SK-N-SH treated with all-trans-retinoic acid at 6 μM for 48 hours (cell line): ENCODE measurements around the gene CLIP1.

Source experiments
- ATAC-seq: fragments of 200-7000 bp; cut with Tn5 transposase; 3 replicates; pipeline ENCODE4 v1.9.1; 2020; ENCODE audit warnings: mild to moderate bottlenecking, moderate library complexity
- ARNTL ChIP-seq: fragments of 450-650 bp; formaldehyde crosslinking; IDR thresholded peaks from 2 replicates; pipeline ENCODE4 v1.5.0; 2020; ENCODE audit warnings: low read depth, mild to moderate bottlenecking, moderate library complexity, borderline replicate concordance
- BACH2 ChIP-seq: fragments of 250-450 bp; sonication (Bioruptor Pico); IDR thresholded peaks from 2 replicates; pipeline ENCODE4 v1.9.0; 2021; ENCODE audit warnings: mild to moderate bottlenecking, borderline replicate concordance
- CREB5 ChIP-seq: fragments of 250-450 bp; sonication (Bioruptor Pico); IDR thresholded peaks from 2 replicates; pipeline ENCODE4 v1.5.1; 2020; ENCODE audit warnings: low read depth, mild to moderate bottlenecking, moderate library complexity
- CSDC2 ChIP-seq: fragments of 250-450 bp; sonication (Bioruptor Pico); IDR thresholded peaks from 2 replicates; pipeline ENCODE4 v1.5.0; 2020; ENCODE audit warnings: mild to moderate bottlenecking, moderate library complexity
- ESRRG ChIP-seq: fragments of 250-450 bp; sonication (Bioruptor Pico); IDR thresholded peaks from 2 replicates; pipeline ENCODE4 v1.6.1; 2021; ENCODE audit warnings: mild to moderate bottlenecking
- GLIS3 ChIP-seq: fragments of 250-450 bp; sonication (Bioruptor Pico); IDR thresholded peaks from 2 replicates; pipeline ENCODE4 v1.5.0; 2020; ENCODE audit warnings: mild to moderate bottlenecking, moderate library complexity
- ISL1 ChIP-seq: fragments of 250-450 bp; sonication (Bioruptor Pico); IDR thresholded peaks from 2 replicates; pipeline ENCODE4 v2.1.2; 2022; ENCODE audit warnings: mild to moderate bottlenecking, moderate library complexity
- OSR1 ChIP-seq: fragments of 250-450 bp; sonication (Bioruptor Pico); IDR thresholded peaks from 2 replicates; pipeline ENCODE4 v1.8.0; 2022; ENCODE audit warnings: moderate library complexity, mild to moderate bottlenecking, inconsistent platforms
- PATZ1 ChIP-seq: fragments of 250-450 bp; sonication (Bioruptor Pico); IDR thresholded peaks from 2 replicates; pipeline ENCODE4 v1.8.0; 2020; ENCODE audit warnings: mild to moderate bottlenecking, moderate library complexity, borderline replicate concordance
- PPARA ChIP-seq: fragments of 250-450 bp; sonication (Bioruptor Pico); IDR thresholded peaks from 2 replicates; pipeline ENCODE4 v1.5.0; 2020; ENCODE audit warnings: mild to moderate bottlenecking, borderline replicate concordance
- RARB ChIP-seq: fragments of 250-450 bp; sonication (Bioruptor Pico); IDR thresholded peaks from 2 replicates; pipeline ENCODE4 v1.8.0; 2021; ENCODE audit warnings: mild to moderate bottlenecking, moderate library complexity
- SNAI2 ChIP-seq: fragments of 250-450 bp; sonication (Bioruptor Pico); IDR thresholded peaks from 2 replicates; pipeline ENCODE4 v1.5.0; 2020; ENCODE audit warnings: mild to moderate bottlenecking, moderate library complexity
- TCF4 ChIP-seq: fragments of 250-450 bp; sonication (Bioruptor Pico); IDR thresholded peaks from 2 replicates; pipeline ENCODE4 v1.8.0; 2021; ENCODE audit warnings: mild to moderate bottlenecking, moderate library complexity, borderline replicate concordance
- TOX ChIP-seq: fragments of 250-450 bp; sonication (Bioruptor Pico); IDR thresholded peaks from 2 replicates; pipeline ENCODE4 v1.8.0; 2021; ENCODE audit warnings: mild to moderate bottlenecking, moderate library complexity, borderline replicate concordance
- TSHZ2 ChIP-seq: fragments of 250-450 bp; sonication (Bioruptor Pico); IDR thresholded peaks from 2 replicates; pipeline ENCODE4 v1.5.0; 2020; ENCODE audit warnings: mild to moderate bottlenecking, moderate library complexity
- ZC3H10 ChIP-seq: fragments of 250-450 bp; sonication (Bioruptor Pico); IDR thresholded peaks from 2 replicates; pipeline ENCODE4 v1.5.1; 2021; ENCODE audit warnings: mild to moderate bottlenecking, moderate library complexity
- ZFP3 ChIP-seq: fragments of 250-450 bp; sonication (Bioruptor Pico); IDR thresholded peaks from 2 replicates; pipeline ENCODE4 v1.5.0; 2020; ENCODE audit warnings: mild to moderate bottlenecking, moderate library complexity
- ZFP30 ChIP-seq: fragments of 450-650 bp; formaldehyde crosslinking; IDR thresholded peaks from 2 replicates; pipeline ENCODE4 v1.5.0; 2022; ENCODE audit warnings: mild to moderate bottlenecking, moderate library complexity
- ZNF565 ChIP-seq: fragments of 450-650 bp; formaldehyde crosslinking; conservative IDR thresholded peaks from 2 replicates; pipeline ENCODE4 v1.5.0; 2020; ENCODE audit warnings: low read depth, mild to moderate bottlenecking, moderate library complexity
- ZNF70 ChIP-seq: fragments of 450-650 bp; formaldehyde crosslinking; IDR thresholded peaks from 2 replicates; pipeline ENCODE4 v1.5.0; 2020; ENCODE audit warnings: mild to moderate bottlenecking, moderate library complexity
- ZNF8 ChIP-seq: fragments of 450-650 bp; formaldehyde crosslinking; IDR thresholded peaks from 2 replicates; pipeline ENCODE4 v1.5.0; 2020; ENCODE audit warnings: mild to moderate bottlenecking, moderate library complexity
- TF ChIP-seq, protein P1 (sequence below): fragments of 250-450 bp; sonication (Bioruptor Pico); IDR thresholded peaks from 2 replicates; pipeline ENCODE4 v1.5.1; 2021; ENCODE audit warnings: mild to moderate bottlenecking, moderate library complexity
- TF ChIP-seq, protein P2 (sequence below): fragments of 250-450 bp; sonication (Bioruptor Pico); IDR thresholded peaks from 2 replicates; pipeline ENCODE4 v1.8.0; 2021; ENCODE audit warnings: low read depth, mild to moderate bottlenecking, moderate library complexity, borderline replicate concordance

Gene CLIP1

GRCh38 chr12:122393817-122394216 lies 28.7 kb downstream of the CLIP1 start:
- TF ChIP-seq OSR1 (CRISPR knock-in tag): no peak
- ATAC-seq: no peak

- no peak for ATAC-seq
- TF ChIP-seq GLIS3: no peak
- no peak for TF ChIP-seq ARNTL (CRISPR knock-in tag)
- no peak for TF ChIP-seq TOX
- no peak for TF ChIP-seq ZNF565 (CRISPR knock-in tag)
- TF ChIP-seq, protein P1, sequence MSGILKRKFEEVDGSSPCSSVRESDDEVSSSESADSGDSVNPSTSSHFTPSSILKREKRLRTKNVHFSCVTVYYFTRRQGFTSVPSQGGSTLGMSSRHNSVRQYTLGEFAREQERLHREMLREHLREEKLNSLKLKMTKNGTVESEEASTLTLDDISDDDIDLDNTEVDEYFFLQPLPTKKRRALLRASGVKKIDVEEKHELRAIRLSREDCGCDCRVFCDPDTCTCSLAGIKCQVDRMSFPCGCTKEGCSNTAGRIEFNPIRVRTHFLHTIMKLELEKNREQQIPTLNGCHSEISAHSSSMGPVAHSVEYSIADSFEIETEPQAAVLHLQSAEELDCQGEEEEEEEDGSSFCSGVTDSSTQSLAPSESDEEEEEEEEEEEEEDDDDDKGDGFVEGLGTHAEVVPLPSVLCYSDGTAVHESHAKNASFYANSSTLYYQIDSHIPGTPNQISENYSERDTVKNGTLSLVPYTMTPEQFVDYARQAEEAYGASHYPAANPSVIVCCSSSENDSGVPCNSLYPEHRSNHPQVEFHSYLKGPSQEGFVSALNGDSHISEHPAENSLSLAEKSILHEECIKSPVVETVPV (CRISPR knock-in tag): no peak
- no peak for TF ChIP-seq PPARA (CRISPR knock-in tag)
- TF ChIP-seq ZNF70 (CRISPR knock-in tag): no peak
- TF ChIP-seq TCF4 (CRISPR knock-in tag): no peak
- no peak for TF ChIP-seq OSR1 (CRISPR knock-in tag)
- TF ChIP-seq SNAI2: no peak
- TF ChIP-seq CREB5 (CRISPR knock-in tag): no peak
- no peak for TF ChIP-seq ISL1
- TF ChIP-seq RARB (CRISPR knock-in tag): no peak
- no peak for TF ChIP-seq ZNF8 (CRISPR knock-in tag)
- TF ChIP-seq, all 23 proteins: peak for 0
Measured at GRCh38 chr12:122392411-122392810, 30.1 kb downstream of the CLIP1 start.

- TF ChIP-seq ARNTL (CRISPR knock-in tag) (no peak), ZNF70 (CRISPR knock-in tag) (no peak), RARB (CRISPR knock-in tag) (no peak), PATZ1 (CRISPR knock-in tag) (no peak), ISL1 (no peak), CSDC2 (no peak), TCF4 (CRISPR knock-in tag) (no peak), SNAI2 (no peak), ZC3H10 (CRISPR knock-in tag) (no peak)
- TF ChIP-seq, all 23 proteins: peak for 0
- ATAC-seq: no peak
Measured at GRCh38 chr12:122389677-122390076, 32.8 kb downstream of the CLIP1 start.

DNA sequence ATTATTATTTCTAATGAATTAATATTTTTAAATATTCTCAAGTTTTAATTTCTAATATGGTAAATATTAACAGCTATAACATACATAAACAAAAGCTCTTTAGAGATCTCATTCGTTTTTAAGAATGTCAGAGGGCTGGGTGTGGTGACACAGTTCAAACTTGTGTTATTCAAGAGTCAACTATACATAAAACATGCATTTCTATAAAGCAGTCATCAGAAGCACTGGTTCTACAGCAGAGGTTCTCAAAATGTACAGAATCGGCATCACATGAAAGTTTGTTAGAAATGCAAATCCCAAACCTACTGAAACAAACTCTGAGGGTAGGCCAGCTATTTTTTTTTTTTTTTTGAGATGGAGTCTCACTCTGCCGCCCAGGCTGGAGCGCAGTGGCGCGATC lies 34.6 kb downstream of the CLIP1 start:
- TF ChIP-seq ESRRG (CRISPR knock-in tag): no peak
- no peak for TF ChIP-seq RARB (CRISPR knock-in tag)
- no peak for TF ChIP-seq ZNF70 (CRISPR knock-in tag)
- TF ChIP-seq, protein P2, sequence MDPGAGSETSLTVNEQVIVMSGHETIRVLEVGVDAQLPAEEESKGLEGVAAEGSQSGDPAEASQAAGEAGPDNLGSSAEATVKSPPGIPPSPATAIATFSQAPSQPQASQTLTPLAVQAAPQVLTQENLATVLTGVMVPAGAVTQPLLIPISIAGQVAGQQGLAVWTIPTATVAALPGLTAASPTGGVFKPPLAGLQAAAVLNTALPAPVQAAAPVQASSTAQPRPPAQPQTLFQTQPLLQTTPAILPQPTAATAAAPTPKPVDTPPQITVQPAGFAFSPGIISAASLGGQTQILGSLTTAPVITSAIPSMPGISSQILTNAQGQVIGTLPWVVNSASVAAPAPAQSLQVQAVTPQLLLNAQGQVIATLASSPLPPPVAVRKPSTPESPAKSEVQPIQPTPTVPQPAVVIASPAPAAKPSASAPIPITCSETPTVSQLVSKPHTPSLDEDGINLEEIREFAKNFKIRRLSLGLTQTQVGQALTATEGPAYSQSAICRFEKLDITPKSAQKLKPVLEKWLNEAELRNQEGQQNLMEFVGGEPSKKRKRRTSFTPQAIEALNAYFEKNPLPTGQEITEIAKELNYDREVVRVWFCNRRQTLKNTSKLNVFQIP (CRISPR knock-in tag): no peak
- TF ChIP-seq TSHZ2 (CRISPR knock-in tag): no peak
- no peak for TF ChIP-seq ZFP3 (CRISPR knock-in tag)
- TF ChIP-seq SNAI2: no peak
- no peak for TF ChIP-seq ZNF8 (CRISPR knock-in tag)
- TF ChIP-seq OSR1 (CRISPR knock-in tag): no peak
- no peak for TF ChIP-seq BACH2 (CRISPR knock-in tag)
- no peak for TF ChIP-seq ZFP30 (CRISPR knock-in tag)
- no peak for TF ChIP-seq ZC3H10 (CRISPR knock-in tag)
- TF ChIP-seq TOX: no peak
- no peak for TF ChIP-seq PPARA (CRISPR knock-in tag)
- no peak for ATAC-seq
